CD14-positive monocyte (primary cell): Measurements from ENCODE around the gene GATAD2A. TPM values are rescaled to one million over a fixed set of nuclear protein-coding genes. Genes with fewer than 3 reads are reported as not detected.
"Not testable (repeated sequence)": the region's sequence is repeated elsewhere in the genome, so short reads cannot be mapped to it uniquely, and the experiment has no call there.

Source experiments
- DNase-seq, 3 donors: peaks; one replicate each; pipeline ENCODE4 v3.0.0-alpha.2; 2011 to 2022
- H2AFZ ChIP-seq: 2 replicates; pipeline ENCODE4 v1.6.0; 2012; ENCODE audit warnings: mild to moderate bottlenecking, low read depth, low read length, inconsistent platforms; ENCODE audit not compliant: insufficient read depth, poor library complexity, severe bottlenecking
- H3K27ac ChIP-seq, 2 donors: 1 replicate in 1 of 2; 2 replicates in 1 of 2; pipeline ENCODE4 v1.5.1; 2012 to 2013; ENCODE audit warnings: low read length in 2 of 2, control low read depth in 1 of 2, inconsistent platforms in 1 of 2, low read depth in 1 of 2, mild to moderate bottlenecking in 1 of 2
- H3K27me3 ChIP-seq, 2 donors: one replicate each; pipeline versions ENCODE4 v1.6.0 to v1.6.1; 2011 to 2013; ENCODE audit warnings: low read length in 2 of 2; ENCODE audit not compliant: control insufficient read depth in 2 of 2, insufficient read depth in 2 of 2
- H3K36me3 ChIP-seq, 2 donors: replicated peaks in 1 of 2; 1 replicate in 1 of 2; 2 replicates in 1 of 2; pipeline versions ENCODE4 v1.5.1 to v1.6.1; 2012 to 2013; ENCODE audit warnings: low read length in 2 of 2, control low read depth in 1 of 2, inconsistent platforms in 1 of 2, mild to moderate bottlenecking in 1 of 2; ENCODE audit not compliant: insufficient read depth in 2 of 2, control insufficient read depth in 1 of 2
- H3K4me1 ChIP-seq, 2 donors: 1 replicate in 1 of 2; 2 replicates in 1 of 2; pipeline versions ENCODE4 v1.5.1 to v1.6.1; 2012 to 2013; ENCODE audit warnings: low read length in 2 of 2, control low read depth in 1 of 2, inconsistent platforms in 1 of 2, mild to moderate bottlenecking in 1 of 2, moderate library complexity in 1 of 2; ENCODE audit not compliant: insufficient read depth in 2 of 2, control insufficient read depth in 1 of 2
- H3K4me2 ChIP-seq: replicated peaks from 2 replicates; pipeline ENCODE3; 2012; ENCODE audit warnings: low read length, moderate library complexity, mild to moderate bottlenecking; ENCODE audit not compliant: poor library complexity, severe bottlenecking; ENCODE audit errors: extremely low read depth
- H3K4me3 ChIP-seq, 3 experiments: fragments of 200-600 bp in 1 of 3; sonication (generic) in 1 of 3; replicated peaks in 1 of 3; 1 replicate in 2 of 3; 2 replicates in 1 of 3; pipeline ENCODE4 v1.5.1; 2011 to 2013; ENCODE audit warnings: low read length in 3 of 3, mild to moderate bottlenecking in 3 of 3, control low read depth in 2 of 3, low read depth in 2 of 3, inconsistent platforms in 1 of 3, moderate library complexity in 1 of 3
- H3K79me2 ChIP-seq: 2 replicates; pipeline ENCODE4 v1.6.0; 2012; ENCODE audit warnings: mild to moderate bottlenecking, control low read depth, inconsistent platforms, low read length, moderate library complexity; ENCODE audit not compliant: insufficient read depth
- H3K9ac ChIP-seq: 2 replicates; pipeline ENCODE4 v1.6.0; 2017; ENCODE audit warnings: low read length, mild to moderate bottlenecking; ENCODE audit not compliant: insufficient read depth, poor library complexity, severe bottlenecking
- H3K9me3 ChIP-seq, 2 donors: replicated peaks in 1 of 2; 1 replicate in 1 of 2; 2 replicates in 1 of 2; pipeline versions ENCODE4 v1.5.1 to v1.6.1; 2012 to 2013; ENCODE audit warnings: low read length in 2 of 2, control low read depth in 1 of 2; ENCODE audit not compliant: control insufficient read depth in 1 of 2, insufficient read depth in 1 of 2
- H4K20me1 ChIP-seq: 2 replicates; pipeline ENCODE4 v1.6.0; 2012; ENCODE audit warnings: mild to moderate bottlenecking, low read length, control low read depth, moderate library complexity; ENCODE audit not compliant: insufficient read depth
- H3K27ac Mint-ChIP-seq, 7 donors: one replicate each; pipeline ENCODE4 v1.8.0; 2020; ENCODE audit warnings: mild to moderate bottlenecking in 7 of 7, mixed read lengths in 7 of 7, moderate library complexity in 6 of 7, inconsistent platforms in 2 of 7
- H3K27me3 Mint-ChIP-seq, 3 donors: one replicate each; pipeline ENCODE4 v1.8.0; 2021 to 2022; ENCODE audit warnings: low read depth in 3 of 3, mild to moderate bottlenecking in 3 of 3, mixed read lengths in 3 of 3, moderate library complexity in 3 of 3, inconsistent platforms in 1 of 3
- H3K36me3 Mint-ChIP-seq, 2 donors: one replicate each; pipeline ENCODE4 v1.8.0; 2020; ENCODE audit warnings: mixed read lengths in 2 of 2, inconsistent platforms in 1 of 2, mild to moderate bottlenecking in 1 of 2
- H3K4me1 Mint-ChIP-seq: one replicate; pipeline ENCODE4 v1.8.0; 2020; ENCODE audit warnings: mild to moderate bottlenecking, mixed read lengths
- H3K4me3 Mint-ChIP-seq, 2 donors: one replicate each; pipeline ENCODE4 v1.8.0; 2020; ENCODE audit warnings: mild to moderate bottlenecking in 2 of 2, mixed read lengths in 2 of 2, moderate library complexity in 1 of 2
- H3K9me3 Mint-ChIP-seq, 7 donors: one replicate each; pipeline ENCODE4 v1.8.0; 2020 to 2022; ENCODE audit warnings: mixed read lengths in 7 of 7, mild to moderate bottlenecking in 6 of 7, moderate library complexity in 6 of 7, inconsistent platforms in 2 of 7
- WGBS: methylation state at CpG from one replicate; pipeline ENCODE4 v1.1.5; 2013; ENCODE audit warnings: missing lambda C conversion rate; ENCODE audit not compliant: insufficient coverage; 5-methylcytosine and 5-hydroxymethylcytosine counted together
- intact Hi-C, 2 donors: fragments of 100-400 bp; cut with micrococcal nuclease; formaldehyde crosslinking; loops; one replicate each; pipeline versions ENCODE4 v1.15.0 to v1.15.1; 2023
- polyA plus RNA-seq, 3 donors: library from polyadenylated mRNA; depleted of rRNA in 1 of 3; unstranded in 2 of 3; stranded (reverse) in 1 of 3; fragments of 300-500 nt in 2 of 3; fragments of >200 nt in 1 of 3; fragmentation: Illumina TruSeq in 2 of 3; gene quantifications; 1 replicate in 2 of 3; 2 replicates in 1 of 3; pipeline ENCODE4 v1.2.3, GENCODE V29; 2012 to 2021
- TF ChIP-seq, protein P1 (sequence below): fragments of 200-600 bp; IDR thresholded peaks from one replicate; pipeline ENCODE4 v1.8.0; 2022; ENCODE audit warnings: antibody characterized with exemption, mild to moderate bottlenecking

The GATAD2A gene
- polyA plus RNA-seq, 3 donors: 8.0 to 35.9 (median 8.7) TPM

- Mint-ChIP-seq H3K36me3 (peaks cover 9 to 15% of the 10 kb centered on the region in 2 donors), H3K27ac (peak overlapping the region; percentile 72 to 96 (median 90)), H3K4me1 (peaks cover 57% of the 10 kb centered on the region), H3K4me3 (peak overlapping the region; percentile 48 to 73)
- Histone ChIP-seq H3K4me3 (peak overlapping the region in 1 of 3 experiments; percentile 14), H3K79me2 (peaks cover 100% of the 10 kb centered on the region), H3K4me1 (peaks cover 41 to 65% of the 10 kb centered on the region in 2 donors), H3K4me2 (peak overlapping the region; percentile 37), H4K20me1 (peaks cover 71% of the 10 kb centered on the region), H3K27ac (peak overlapping the region; percentile 34 to 67)
- H3K27me3 Mint-ChIP-seq, H3K9me3 ChIP-seq, intact Hi-C loops, H3K27me3 ChIP-seq, H3K9ac ChIP-seq, H2AFZ ChIP-seq, H3K36me3 ChIP-seq, DNase-seq, H3K9me3 Mint-ChIP-seq: not testable (repeated sequence)
- 97% methylated on average over 4 of the region's 7 CpGs for WGBS
Measured at GRCh38 chr19:19394333-19394732, 11.1 kb upstream of the GATAD2A start.

DNA sequence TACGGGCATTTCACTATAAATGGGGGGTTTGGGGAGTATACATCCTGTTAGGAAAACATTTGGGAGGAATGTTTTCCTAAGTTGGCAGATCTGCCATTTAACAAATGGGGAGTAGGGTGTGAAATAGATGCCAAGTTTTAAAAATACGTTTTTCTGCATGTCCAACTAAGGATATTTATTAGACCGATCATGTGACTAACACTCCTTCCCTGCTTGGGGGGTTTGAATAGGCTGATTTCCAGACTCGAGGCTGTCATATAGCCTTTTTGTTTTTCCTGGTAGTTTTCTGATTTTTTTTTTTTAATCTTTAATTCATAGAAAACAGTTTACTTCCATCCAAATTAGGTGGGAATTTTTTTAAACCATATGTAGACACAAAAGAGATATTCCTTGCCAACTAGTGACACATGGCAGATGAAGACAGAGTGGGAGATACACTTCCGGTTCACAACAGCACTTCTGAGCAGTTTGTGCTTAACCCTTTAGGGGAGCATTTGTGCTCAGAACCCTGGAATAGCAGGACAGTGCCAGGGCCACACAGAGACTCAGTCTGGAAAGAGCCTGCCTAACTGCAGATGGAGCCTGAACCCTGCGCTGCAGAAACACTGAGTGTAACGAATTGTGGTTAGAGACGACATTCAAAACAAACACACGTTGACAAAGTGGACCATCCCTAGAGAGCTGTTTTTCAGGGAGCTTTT lies 5.6 kb upstream of the GATAD2A start:
- Mint-ChIP-seq H3K4me1 (peaks cover 50% of the 10 kb centered on the region), H3K27ac (peak overlapping the region in 4 of 7 donors; percentile 12 to 50 (median 16)), H3K9me3 (no peaks in the 10 kb centered on the region), H3K36me3 (peaks cover 6 to 13% of the 10 kb centered on the region in 2 donors), H3K27me3 (peaks cover 0 to 1% (median 0%) of the 10 kb centered on the region in 3 donors), H3K4me3 (no peak overlapping the region)
- H3K4me2 ChIP-seq: no peak overlapping the region
- no peaks in the 10 kb centered on the region for H3K27me3 ChIP-seq
- H3K4me3 ChIP-seq: no peak overlapping the region
- H3K9ac ChIP-seq: no peak overlapping the region
- peaks cover 41% of the 10 kb centered on the region for H4K20me1 ChIP-seq
- no peak overlapping the region for H2AFZ ChIP-seq
- peaks cover 99% of the 10 kb centered on the region for H3K79me2 ChIP-seq
- TF ChIP-seq, protein P1, sequence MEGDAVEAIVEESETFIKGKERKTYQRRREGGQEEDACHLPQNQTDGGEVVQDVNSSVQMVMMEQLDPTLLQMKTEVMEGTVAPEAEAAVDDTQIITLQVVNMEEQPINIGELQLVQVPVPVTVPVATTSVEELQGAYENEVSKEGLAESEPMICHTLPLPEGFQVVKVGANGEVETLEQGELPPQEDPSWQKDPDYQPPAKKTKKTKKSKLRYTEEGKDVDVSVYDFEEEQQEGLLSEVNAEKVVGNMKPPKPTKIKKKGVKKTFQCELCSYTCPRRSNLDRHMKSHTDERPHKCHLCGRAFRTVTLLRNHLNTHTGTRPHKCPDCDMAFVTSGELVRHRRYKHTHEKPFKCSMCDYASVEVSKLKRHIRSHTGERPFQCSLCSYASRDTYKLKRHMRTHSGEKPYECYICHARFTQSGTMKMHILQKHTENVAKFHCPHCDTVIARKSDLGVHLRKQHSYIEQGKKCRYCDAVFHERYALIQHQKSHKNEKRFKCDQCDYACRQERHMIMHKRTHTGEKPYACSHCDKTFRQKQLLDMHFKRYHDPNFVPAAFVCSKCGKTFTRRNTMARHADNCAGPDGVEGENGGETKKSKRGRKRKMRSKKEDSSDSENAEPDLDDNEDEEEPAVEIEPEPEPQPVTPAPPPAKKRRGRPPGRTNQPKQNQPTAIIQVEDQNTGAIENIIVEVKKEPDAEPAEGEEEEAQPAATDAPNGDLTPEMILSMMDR: no peak
- intact Hi-C loops: no loop called here
- no peaks in the 10 kb centered on the region for H3K9me3 ChIP-seq
- no peak for DNase-seq
- H3K4me1 ChIP-seq: peaks cover 36 to 39% of the 10 kb centered on the region in 2 donors
- 71% methylated on average over 8 of the region's 9 CpGs for WGBS
- no peak overlapping the region for H3K27ac ChIP-seq
- no peaks in the 10 kb centered on the region for H3K36me3 ChIP-seq
